Measurements from ENCODE around the gene UPF2. TPM values are rescaled to one million over a fixed set of nuclear protein-coding genes. Genes with fewer than 3 reads are reported as not detected.

Gene UPF2
- total and polyA plus RNA-seq, 10 of the 15 experiments (the other 5 are each of a cell fraction or from before 2014, with no cell fraction given), result 21.0 to 44.4 (median 25.9) TPM

DNA sequence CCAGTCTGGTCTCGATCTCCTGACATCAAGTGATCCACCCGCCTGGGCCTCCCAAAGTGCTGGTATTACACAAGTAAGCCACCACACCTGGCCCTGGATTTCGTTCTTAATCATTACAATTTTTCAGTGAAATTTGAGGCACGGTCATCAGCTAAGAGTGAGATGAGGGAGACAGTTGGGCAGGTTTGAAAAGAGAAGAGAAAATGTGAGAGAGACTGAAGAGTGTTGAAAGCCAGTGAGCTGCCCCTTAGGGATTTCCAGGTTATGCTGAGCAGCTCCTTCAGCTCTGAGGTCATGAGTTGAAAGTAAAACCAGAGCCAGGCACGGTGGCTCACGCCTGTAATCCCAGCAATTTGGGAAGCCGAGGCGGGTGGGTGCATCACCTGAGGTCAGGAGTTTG, 5.9 kb upstream of the UPF2 start (continued):
- TF ChIP-seq, protein P1, sequence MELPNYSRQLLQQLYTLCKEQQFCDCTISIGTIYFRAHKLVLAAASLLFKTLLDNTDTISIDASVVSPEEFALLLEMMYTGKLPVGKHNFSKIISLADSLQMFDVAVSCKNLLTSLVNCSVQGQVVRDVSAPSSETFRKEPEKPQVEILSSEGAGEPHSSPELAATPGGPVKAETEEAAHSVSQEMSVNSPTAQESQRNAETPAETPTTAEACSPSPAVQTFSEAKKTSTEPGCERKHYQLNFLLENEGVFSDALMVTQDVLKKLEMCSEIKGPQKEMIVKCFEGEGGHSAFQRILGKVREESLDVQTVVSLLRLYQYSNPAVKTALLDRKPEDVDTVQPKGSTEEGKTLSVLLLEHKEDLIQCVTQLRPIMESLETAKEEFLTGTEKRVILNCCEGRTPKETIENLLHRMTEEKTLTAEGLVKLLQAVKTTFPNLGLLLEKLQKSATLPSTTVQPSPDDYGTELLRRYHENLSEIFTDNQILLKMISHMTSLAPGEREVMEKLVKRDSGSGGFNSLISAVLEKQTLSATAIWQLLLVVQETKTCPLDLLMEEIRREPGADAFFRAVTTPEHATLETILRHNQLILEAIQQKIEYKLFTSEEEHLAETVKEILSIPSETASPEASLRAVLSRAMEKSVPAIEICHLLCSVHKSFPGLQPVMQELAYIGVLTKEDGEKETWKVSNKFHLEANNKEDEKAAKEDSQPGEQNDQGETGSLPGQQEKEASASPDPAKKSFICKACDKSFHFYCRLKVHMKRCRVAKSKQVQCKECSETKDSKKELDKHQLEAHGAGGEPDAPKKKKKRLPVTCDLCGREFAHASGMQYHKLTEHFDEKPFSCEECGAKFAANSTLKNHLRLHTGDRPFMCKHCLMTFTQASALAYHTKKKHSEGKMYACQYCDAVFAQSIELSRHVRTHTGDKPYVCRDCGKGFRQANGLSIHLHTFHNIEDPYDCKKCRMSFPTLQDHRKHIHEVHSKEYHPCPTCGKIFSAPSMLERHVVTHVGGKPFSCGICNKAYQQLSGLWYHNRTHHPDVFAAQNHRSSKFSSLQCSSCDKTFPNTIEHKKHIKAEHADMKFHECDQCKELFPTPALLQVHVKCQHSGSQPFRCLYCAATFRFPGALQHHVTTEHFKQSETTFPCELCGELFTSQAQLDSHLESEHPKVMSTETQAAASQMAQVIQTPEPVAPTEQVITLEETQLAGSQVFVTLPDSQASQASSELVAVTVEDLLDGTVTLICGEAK (IDR thresholded peaks at IDR 0.05; ENCODE audit: borderline replicate concordance), result peak; percentile 42; the same call in 1 of the 2 replicates
- TF ChIP-seq EGR1 (IDR thresholded peaks at IDR 0.05; ENCODE audit: borderline replicate concordance in 1 of 2, low read depth in 2 of 2, low read length in 2 of 2), result no peak
- TF ChIP-seq, protein P2, sequence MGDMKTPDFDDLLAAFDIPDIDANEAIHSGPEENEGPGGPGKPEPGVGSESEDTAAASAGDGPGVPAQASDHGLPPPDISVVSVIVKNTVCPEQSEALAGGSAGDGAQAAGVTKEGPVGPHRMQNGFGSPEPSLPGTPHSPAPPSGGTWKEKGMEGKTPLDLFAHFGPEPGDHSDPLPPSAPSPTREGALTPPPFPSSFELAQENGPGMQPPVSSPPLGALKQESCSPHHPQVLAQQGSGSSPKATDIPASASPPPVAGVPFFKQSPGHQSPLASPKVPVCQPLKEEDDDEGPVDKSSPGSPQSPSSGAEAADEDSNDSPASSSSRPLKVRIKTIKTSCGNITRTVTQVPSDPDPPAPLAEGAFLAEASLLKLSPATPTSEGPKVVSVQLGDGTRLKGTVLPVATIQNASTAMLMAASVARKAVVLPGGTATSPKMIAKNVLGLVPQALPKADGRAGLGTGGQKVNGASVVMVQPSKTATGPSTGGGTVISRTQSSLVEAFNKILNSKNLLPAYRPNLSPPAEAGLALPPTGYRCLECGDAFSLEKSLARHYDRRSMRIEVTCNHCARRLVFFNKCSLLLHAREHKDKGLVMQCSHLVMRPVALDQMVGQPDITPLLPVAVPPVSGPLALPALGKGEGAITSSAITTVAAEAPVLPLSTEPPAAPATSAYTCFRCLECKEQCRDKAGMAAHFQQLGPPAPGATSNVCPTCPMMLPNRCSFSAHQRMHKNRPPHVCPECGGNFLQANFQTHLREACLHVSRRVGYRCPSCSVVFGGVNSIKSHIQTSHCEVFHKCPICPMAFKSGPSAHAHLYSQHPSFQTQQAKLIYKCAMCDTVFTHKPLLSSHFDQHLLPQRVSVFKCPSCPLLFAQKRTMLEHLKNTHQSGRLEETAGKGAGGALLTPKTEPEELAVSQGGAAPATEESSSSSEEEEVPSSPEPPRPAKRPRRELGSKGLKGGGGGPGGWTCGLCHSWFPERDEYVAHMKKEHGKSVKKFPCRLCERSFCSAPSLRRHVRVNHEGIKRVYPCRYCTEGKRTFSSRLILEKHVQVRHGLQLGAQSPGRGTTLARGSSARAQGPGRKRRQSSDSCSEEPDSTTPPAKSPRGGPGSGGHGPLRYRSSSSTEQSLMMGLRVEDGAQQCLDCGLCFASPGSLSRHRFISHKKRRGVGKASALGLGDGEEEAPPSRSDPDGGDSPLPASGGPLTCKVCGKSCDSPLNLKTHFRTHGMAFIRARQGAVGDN (IDR thresholded peaks at IDR 0.05), result 0 out of 2 replicates have a peak, but pooled peaks have one; percentile 30
- 0 out of 2 replicates have a peak, but pooled peaks have one; percentile 24 for TF ChIP-seq GATAD2B (conservative IDR thresholded peaks at IDR 0.05; ENCODE audit: low read depth)
- TF ChIP-seq IKZF2 (IDR thresholded peaks at IDR 0.05), result peak; percentile 85 to 89
- TF ChIP-seq RUNX3 (IDR thresholded peaks at IDR 0.05; ENCODE audit: low read length), result peak; percentile 62
- peak; percentile 88 for TF ChIP-seq JUNB (IDR thresholded peaks at IDR 0.05)
- TF ChIP-seq TCF12 (IDR thresholded peaks at IDR 0.05; ENCODE audit: low read depth, low read length), result peak; percentile 90
- TF ChIP-seq EED (IDR thresholded peaks at IDR 0.05; ENCODE audit: low read depth), result peak; percentile 95
- peak; percentile 71 for TF ChIP-seq MEF2B (IDR thresholded peaks at IDR 0.05; ENCODE audit: partially characterized antibody, poor library complexity, severe bottlenecking)
- TF ChIP-seq, protein P3, sequence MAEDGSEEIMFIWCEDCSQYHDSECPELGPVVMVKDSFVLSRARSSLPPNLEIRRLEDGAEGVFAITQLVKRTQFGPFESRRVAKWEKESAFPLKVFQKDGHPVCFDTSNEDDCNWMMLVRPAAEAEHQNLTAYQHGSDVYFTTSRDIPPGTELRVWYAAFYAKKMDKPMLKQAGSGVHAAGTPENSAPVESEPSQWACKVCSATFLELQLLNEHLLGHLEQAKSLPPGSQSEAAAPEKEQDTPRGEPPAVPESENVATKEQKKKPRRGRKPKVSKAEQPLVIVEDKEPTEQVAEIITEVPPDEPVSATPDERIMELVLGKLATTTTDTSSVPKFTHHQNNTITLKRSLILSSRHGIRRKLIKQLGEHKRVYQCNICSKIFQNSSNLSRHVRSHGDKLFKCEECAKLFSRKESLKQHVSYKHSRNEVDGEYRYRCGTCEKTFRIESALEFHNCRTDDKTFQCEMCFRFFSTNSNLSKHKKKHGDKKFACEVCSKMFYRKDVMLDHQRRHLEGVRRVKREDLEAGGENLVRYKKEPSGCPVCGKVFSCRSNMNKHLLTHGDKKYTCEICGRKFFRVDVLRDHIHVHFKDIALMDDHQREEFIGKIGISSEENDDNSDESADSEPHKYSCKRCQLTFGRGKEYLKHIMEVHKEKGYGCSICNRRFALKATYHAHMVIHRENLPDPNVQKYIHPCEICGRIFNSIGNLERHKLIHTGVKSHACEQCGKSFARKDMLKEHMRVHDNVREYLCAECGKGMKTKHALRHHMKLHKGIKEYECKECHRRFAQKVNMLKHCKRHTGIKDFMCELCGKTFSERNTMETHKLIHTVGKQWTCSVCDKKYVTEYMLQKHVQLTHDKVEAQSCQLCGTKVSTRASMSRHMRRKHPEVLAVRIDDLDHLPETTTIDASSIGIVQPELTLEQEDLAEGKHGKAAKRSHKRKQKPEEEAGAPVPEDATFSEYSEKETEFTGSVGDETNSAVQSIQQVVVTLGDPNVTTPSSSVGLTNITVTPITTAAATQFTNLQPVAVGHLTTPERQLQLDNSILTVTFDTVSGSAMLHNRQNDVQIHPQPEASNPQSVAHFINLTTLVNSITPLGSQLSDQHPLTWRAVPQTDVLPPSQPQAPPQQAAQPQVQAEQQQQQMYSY (CRISPR knock-in tag; IDR thresholded peaks at IDR 0.05), result no peak
- TF ChIP-seq, protein P4, sequence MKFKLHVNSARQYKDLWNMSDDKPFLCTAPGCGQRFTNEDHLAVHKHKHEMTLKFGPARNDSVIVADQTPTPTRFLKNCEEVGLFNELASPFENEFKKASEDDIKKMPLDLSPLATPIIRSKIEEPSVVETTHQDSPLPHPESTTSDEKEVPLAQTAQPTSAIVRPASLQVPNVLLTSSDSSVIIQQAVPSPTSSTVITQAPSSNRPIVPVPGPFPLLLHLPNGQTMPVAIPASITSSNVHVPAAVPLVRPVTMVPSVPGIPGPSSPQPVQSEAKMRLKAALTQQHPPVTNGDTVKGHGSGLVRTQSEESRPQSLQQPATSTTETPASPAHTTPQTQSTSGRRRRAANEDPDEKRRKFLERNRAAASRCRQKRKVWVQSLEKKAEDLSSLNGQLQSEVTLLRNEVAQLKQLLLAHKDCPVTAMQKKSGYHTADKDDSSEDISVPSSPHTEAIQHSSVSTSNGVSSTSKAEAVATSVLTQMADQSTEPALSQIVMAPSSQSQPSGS (IDR thresholded peaks at IDR 0.05; ENCODE audit: low read length), result peak; percentile 74; the same call in 1 of the 2 replicates
- TF ChIP-seq IKZF1 (conservative IDR thresholded peaks at IDR 0.05), result peak; percentile 89
- TF ChIP-seq, protein P5, sequence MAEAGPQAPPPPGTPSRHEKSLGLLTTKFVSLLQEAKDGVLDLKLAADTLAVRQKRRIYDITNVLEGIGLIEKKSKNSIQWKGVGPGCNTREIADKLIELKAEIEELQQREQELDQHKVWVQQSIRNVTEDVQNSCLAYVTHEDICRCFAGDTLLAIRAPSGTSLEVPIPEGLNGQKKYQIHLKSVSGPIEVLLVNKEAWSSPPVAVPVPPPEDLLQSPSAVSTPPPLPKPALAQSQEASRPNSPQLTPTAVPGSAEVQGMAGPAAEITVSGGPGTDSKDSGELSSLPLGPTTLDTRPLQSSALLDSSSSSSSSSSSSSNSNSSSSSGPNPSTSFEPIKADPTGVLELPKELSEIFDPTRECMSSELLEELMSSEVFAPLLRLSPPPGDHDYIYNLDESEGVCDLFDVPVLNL (IDR thresholded peaks at IDR 0.05; ENCODE audit: low read depth, low read length), result no peak
- TF ChIP-seq SPI1 (IDR thresholded peaks at IDR 0.05; ENCODE audit: borderline replicate concordance, insufficient read depth, low read depth, low read length), result no peak

Data from GM12878 (cell line).